COLO829 (cell line): ENCODE results near the gene MTHFSD.
"Not testable (repeated sequence)": the region's sequence is repeated elsewhere in the genome, so short reads cannot be mapped to it uniquely, and the experiment has no call there.

Experiments
- DNase-seq: peaks from one replicate; pipeline ENCODE4 v3.0.0; 2012; ENCODE audit warnings: low spot score

The MTHFSD gene, protein sequence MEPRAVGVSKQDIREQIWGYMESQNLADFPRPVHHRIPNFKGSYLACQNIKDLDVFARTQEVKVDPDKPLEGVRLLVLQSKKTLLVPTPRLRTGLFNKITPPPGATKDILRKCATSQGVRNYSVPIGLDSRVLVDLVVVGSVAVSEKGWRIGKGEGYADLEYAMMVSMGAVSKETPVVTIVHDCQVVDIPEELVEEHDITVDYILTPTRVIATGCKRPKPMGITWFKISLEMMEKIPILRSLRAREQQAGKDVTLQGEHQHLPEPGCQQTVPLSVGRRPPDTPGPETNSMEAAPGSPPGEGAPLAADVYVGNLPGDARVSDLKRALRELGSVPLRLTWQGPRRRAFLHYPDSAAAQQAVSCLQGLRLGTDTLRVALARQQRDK

DNA sequence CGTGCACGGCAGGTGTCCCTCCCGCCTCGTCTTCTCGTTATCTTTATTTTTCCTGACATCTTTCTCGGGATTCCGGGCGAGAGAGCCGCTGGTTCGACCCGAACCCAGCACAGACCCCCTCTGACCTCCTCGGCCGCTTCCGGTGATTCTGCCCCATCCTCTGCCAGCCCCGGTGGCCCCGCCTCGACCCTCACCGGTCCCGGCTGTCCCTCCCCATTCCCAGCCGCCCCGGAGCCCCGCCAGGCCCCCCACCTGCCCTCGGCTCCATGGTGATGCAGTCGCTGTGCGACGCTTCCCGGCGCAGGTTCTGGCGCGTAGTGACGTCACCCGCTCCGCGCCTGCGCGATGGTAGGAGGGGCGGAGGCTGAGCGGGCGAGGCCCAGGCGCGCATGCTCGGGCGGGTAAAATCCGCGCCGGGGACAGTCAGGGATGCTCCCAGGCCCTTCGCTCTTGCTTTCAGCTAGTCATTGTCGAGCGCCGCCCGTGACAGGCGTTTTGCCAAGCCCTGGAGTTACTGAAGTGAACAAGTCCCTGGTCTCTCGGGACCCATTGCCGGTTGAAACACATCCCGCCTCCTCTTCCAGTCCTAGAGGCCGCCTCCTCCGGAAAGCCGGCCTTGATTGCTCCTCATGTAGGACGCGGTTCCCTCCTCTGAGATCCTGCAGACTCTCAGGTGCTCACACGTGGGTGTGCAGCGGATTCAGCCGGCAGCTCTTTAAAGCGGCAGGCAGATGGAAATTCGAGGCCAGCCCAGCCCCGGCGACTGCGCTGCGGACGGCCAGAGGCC is at the start of gene MTHFSD:
TSS of gene MTHFSD (minus strand) at position 319 of the 787 bp plus-strand sequence. CDS start at position 268, 51 bp downstream.
- peak; percentile 90 for DNase-seq

- DNase-seq = no peak
Observed at GRCh38 chr16:86604436-86605193, 49.6 kb upstream of the MTHFSD start.

GRCh38 chr16:86602521-86602920 is 47.5 kb upstream of the MTHFSD start:
- no peak for DNase-seq

DNA sequence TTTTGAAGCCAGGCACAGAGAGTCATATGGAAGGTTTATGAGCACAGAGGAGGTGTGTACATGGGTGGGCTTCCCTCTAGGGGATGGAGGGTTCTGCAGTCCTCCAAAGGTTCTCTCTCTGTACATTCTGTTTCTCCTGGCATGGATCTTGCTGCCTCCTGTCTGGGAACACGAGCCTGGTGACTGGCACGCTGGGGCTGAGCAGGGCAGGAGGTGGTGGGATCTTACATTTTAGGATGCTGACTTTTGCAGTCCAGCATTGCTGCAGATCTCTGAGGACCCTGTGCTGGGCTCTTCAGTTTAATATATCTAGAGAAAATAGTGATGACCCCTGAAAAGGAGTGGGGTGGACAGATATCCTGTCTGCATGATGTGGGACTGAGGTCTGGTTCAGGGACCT is 46.3 kb upstream of the MTHFSD start:
- DNase-seq = no peak

DNA sequence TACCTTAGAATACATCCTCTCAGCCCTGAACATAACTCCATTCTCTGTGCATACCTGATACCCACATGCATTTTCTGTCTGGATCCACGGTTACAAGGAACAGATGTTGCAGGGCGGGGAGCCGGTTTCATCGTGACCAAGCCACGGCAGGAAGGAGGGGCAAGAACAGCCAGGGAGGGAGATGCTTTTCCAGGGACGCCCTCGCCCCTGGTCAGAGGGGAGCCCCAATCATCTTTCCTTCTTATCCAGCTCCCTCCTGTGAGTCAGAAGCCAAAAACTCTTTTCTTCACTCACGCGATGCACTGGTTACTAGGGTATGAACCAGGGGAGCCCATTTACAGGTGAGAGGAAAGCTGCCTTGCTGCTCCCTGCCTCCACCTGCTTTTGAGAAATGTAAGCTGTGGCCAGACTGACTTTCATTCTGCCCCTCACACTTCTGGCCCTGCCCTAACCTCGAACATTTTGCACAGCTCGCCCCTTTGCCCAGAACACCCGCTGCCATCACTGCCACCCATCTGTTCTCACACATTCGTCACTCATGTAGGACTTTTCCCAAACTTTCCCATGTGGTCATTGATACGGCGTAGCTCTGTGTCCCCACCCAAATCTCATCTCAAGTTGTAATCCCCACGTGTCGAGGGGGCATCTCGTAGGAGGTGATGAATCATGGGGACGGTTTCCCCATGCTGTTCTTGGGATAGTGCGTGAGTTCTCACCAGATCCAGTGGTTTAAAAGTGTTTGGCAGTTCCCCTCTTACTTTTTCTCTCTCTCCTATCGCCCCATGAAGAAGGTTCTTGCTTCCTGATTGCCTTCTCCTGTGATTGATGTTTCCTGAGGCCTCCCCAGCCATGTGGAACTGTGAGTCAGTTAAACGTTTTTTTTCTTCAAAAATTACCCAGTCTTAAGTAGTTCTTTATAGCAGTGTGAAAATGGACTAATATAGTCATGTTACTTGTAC is 43.9 kb upstream of the MTHFSD start:
- DNase-seq = no peak

GRCh38 chr16:86597880-86598606 is 43.0 kb upstream of the MTHFSD start:
- no peak for DNase-seq

GRCh38 chr16:86597126-86597879 is 42.3 kb upstream of the MTHFSD start:
- DNase-seq = no peak

GRCh38 chr16:86595983-86596605 is 41.1 kb upstream of the MTHFSD start:
- DNase-seq = no peak

DNA sequence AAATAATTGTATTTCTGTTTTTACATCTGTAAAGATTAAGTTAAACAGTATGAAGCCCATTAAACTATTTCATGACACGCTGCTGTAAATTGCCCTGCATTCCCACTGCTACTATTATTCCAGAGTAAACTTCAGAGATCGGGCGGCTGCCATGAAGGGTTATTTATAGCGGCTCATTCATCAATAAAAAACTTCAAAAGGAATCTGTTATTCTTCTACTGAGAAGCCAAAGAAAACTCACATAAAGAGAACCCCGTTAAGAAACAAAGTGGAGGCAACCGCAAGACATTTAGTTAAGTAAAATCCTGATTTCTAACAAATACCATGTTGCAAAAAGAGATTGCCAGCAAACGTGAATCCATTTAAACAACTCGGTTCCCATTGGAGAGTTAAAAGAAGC is 39.7 kb upstream of the MTHFSD start:
- no peak for DNase-seq

DNA sequence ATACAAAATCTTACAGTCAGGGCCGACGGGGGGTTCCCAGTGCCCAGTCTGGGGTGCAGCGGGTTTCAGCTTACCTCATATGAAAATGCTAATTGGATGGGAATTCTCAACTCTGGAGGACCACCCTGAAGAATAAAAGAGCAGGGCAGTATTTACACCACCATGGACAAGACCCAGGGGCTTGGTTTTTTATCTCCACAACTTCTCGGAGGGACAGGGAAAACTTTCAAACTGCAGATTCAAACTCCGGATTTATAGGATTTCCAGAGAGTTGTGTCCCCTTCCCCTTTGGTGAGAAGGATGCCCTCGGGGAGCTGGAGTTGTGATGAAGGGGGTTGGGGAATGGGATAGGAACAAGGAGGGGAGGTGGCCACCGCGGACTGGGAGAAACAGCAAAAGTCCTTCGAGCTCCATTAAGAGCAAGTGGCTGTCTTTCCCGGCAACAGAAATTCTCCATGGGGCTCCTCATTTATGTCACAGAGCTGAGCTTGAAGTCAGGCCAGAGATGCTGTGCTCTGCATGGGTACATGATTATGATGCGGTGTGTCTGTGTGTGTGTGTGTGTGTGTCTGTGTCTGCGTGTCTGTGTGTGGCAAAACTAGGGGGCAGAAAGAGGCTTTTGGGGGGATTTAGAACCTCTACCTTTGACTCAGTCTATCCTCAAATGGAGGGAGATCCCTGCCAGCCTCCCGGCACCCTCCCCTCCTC is 39.0 kb upstream of the MTHFSD start:
- no peak for DNase-seq

- no peak for DNase-seq
Observed at GRCh38 chr16:86591270-86591669, 36.2 kb upstream of the MTHFSD start.

- no peak for DNase-seq
Observed at GRCh38 chr16:86590501-86591144, 35.6 kb upstream of the MTHFSD start.

GRCh38 chr16:86587955-86588354 is 32.9 kb upstream of the MTHFSD start:
- not testable (repeated sequence) for DNase-seq

GRCh38 chr16:86587487-86587886 is 32.5 kb upstream of the MTHFSD start:
- DNase-seq = no peak

DNA sequence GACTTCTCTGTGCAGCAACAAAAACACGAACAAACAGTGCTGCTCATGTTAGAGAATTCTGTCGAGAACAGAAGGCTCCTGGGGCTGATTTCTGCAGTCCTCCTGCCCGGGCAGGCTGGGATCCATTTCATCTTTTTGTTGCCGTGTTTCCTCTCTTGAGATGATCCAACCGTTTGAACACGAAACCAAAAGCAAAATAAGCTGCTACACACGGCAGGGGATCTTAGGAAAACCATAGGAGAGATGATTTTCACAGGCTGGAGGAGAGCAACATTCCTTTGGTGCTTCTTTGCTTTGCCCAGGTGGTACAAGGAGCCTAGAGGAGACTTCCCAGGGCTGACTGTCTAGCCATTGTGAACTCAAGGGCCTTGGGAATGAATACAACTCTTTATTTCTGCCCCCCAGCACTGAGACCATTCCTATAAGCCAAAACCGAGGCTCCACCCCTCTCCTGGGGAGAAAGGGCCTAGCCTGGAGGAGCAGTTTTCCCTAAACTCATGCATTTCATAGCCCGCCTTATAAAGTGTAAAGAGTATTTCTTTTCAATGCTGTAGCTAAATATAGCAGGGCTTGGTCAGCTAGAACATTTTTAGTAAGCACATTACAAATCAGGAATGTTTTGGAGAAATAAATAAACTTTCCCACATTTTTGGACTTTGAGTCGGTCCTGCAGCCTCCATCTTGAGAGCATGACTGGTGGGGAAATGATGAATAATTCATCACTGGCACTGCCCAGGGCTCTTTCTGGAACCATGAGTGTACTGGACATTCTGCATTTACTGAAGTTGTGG is 31.0 kb upstream of the MTHFSD start:
- no peak for DNase-seq

DNA sequence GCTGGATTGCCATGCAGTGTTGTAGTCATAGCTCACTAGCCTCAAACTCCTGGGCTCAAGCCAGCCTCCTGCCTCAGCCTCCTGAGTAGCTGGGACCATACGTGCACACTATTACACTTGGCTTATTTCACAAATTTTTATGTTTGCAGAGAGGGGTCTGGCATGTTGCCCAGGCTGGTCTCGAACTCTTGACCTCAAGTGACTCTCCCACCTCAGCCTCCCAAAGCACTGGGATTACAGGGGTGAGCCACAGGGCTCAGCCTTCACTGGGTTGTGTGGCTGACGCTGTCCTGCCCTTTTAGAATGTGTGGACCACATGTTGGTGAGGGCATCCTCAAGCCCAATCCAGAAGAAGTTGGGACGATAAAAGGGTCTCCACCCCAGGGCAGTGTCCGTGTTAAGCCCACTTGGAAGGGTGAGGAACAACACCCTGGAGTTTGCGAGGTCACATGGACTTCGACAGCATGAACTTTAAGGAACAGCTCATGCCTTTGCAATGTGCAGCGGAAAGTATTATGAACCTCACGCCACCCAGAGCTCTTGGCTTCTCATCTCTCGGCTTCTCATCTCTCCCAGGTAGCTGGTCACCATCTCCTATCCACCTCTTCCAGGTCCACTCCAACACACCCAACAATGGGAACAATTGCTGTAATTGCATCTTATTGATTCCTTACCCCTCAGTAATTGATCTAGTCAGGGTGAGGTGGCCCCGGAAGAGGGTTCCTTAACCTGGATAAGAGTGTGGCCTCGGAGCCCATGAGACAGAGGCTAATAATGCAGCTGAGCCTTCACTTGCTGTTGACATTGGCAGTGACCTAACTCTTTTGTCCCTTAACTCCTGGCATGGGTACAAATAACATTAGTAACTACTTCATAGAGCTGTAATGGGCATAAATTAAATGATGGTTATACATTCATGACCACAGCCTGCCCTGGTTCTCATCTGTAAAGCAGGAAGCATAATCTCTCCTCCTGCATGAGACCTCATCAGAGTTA is 30.0 kb upstream of the MTHFSD start:
- DNase-seq = no peak
